Keratinocyte (primary cell): ENCODE data around the gene CACNA1C. TPM values are rescaled to one million over a fixed set of nuclear protein-coding genes. Genes with fewer than 3 reads are reported as not detected.

ENCODE experiments used
- DNase-seq: peaks from one replicate; pipeline ENCODE4 v3.0.0-alpha.2; 2011; ENCODE audit warnings: low read depth, missing footprints, low spot score
- FAIRE-seq: peaks from 2 replicates; lab custom pipeline; 2011; peaks lifted over from hg19 to GRCh38; lab: Jason Lieb, UNC
- H2AFZ ChIP-seq: 2 replicates; pipeline ENCODE4 v1.6.0; 2012; ENCODE audit warnings: low read length, control low read depth, inconsistent platforms; ENCODE audit not compliant: control insufficient read depth
- H3K27ac ChIP-seq: 2 replicates; pipeline ENCODE4 v1.5.1; 2011; ENCODE audit warnings: low read length; ENCODE audit not compliant: control insufficient read depth, insufficient read depth
- H3K27me3 ChIP-seq: 3 replicates; pipeline ENCODE4 v1.6.0; 2011; ENCODE audit warnings: low read length; ENCODE audit not compliant: control insufficient read depth, insufficient read depth; ENCODE audit errors: extremely low read depth
- H3K36me3 ChIP-seq, 2 experiments: 2 replicates in 1 of 2; 3 replicates in 1 of 2; pipeline ENCODE4 v1.5.1; 2011; ENCODE audit warnings: low read length in 2 of 2, mild to moderate bottlenecking in 1 of 2; ENCODE audit not compliant: control insufficient read depth in 2 of 2, insufficient read depth in 2 of 2; ENCODE audit errors: extremely low read depth in 1 of 2
- H3K4me1 ChIP-seq: 3 replicates; pipeline ENCODE4 v1.5.1; 2011; ENCODE audit warnings: low read length; ENCODE audit not compliant: control insufficient read depth, insufficient read depth; ENCODE audit errors: extremely low read depth
- H3K4me2 ChIP-seq: 3 replicates; pipeline ENCODE4 v1.6.0; 2011; ENCODE audit warnings: low read depth, low read length; ENCODE audit not compliant: control insufficient read depth, insufficient read depth; ENCODE audit errors: extremely low read depth
- H3K4me3 ChIP-seq, 3 experiments: fragments of 200-600 bp in 1 of 3; sonication (generic) in 1 of 3; 2 replicates in 2 of 3; 3 replicates in 1 of 3; pipeline ENCODE4 v1.5.1; 2011 to 2016; ENCODE audit warnings: low read length in 3 of 3, mild to moderate bottlenecking in 3 of 3, control low read depth in 2 of 3, inconsistent platforms in 1 of 3, low read depth in 1 of 3, mixed read lengths in 1 of 3, mixed run types in 1 of 3, moderate library complexity in 1 of 3; ENCODE audit not compliant: control insufficient read depth in 2 of 3, insufficient read depth in 2 of 3; ENCODE audit errors: extremely low read depth in 1 of 3
- H3K79me2 ChIP-seq: 2 replicates; pipeline ENCODE4 v1.6.0; 2012; ENCODE audit warnings: low read length; ENCODE audit not compliant: control insufficient read depth, insufficient read depth
- H3K9ac ChIP-seq: 3 replicates; pipeline ENCODE4 v1.6.0; 2011; ENCODE audit warnings: low read length; ENCODE audit not compliant: control insufficient read depth, insufficient read depth; ENCODE audit errors: extremely low read depth
- H3K9me1 ChIP-seq: 3 replicates; pipeline ENCODE4 v1.6.0; 2011; ENCODE audit warnings: low read length; ENCODE audit not compliant: control insufficient read depth, insufficient read depth; ENCODE audit errors: extremely low read depth
- H3K9me3 ChIP-seq: 2 replicates; pipeline ENCODE4 v1.5.1; 2012; ENCODE audit warnings: low read depth, low read length; ENCODE audit not compliant: control insufficient read depth
- H4K20me1 ChIP-seq: 3 replicates; pipeline ENCODE4 v1.6.0; 2011; ENCODE audit warnings: low read length; ENCODE audit not compliant: control insufficient read depth, insufficient read depth; ENCODE audit errors: extremely low read depth
- EZH2 ChIP-seq: IDR thresholded peaks from one replicate; pipeline ENCODE4 v1.6.1; 2012; ENCODE audit warnings: inconsistent platforms, mild to moderate bottlenecking, low read length, moderate library complexity
- dilution Hi-C: fragments of 300-500 bp; cut with MboI; formaldehyde crosslinking; loops from one replicate; pipeline ENCODE4 v1.7.0; 2020; ENCODE audit warnings: low sequenced_read_pairs; ENCODE audit not compliant: extremely low pct_ligation_motif_present
- polyA plus RNA-seq, 5 experiments: library from polyadenylated mRNA; depleted of rRNA in 3 of 5; stranded (reverse) in 3 of 5; stranded (forward) in 1 of 5; unstranded in 1 of 5; fragments of >200 nt; gene quantifications; 1 replicate in 1 of 5; 2 replicates in 3 of 5; 3 replicates in 1 of 5; pipeline versions ENCODE4 v1.2.1 to v1.2.3, GENCODE V29; 2011 to 2012; ENCODE audit warnings: missing spikeins in 2 of 5, low read depth in 1 of 5, low replicate concordance in 1 of 5
- TF ChIP-seq, protein P1 (sequence below), 3 experiments: IDR thresholded peaks in 1 of 3; conservative IDR thresholded peaks in 1 of 3; optimal IDR thresholded peaks in 1 of 3; 2 replicates in 2 of 3; 3 replicates in 1 of 3; pipeline versions ENCODE3 to v1.5.1; 2011; ENCODE audit warnings: low read length in 3 of 3, mild to moderate bottlenecking in 3 of 3, moderate library complexity in 2 of 3, control low read depth in 1 of 3, inconsistent platforms in 1 of 3; ENCODE audit not compliant: insufficient read depth in 2 of 3; ENCODE audit errors: extremely low read depth in 1 of 3

The CACNA1C gene
- polyA plus RNA-seq, 1 donor (not counting 4 experiments of a cell fraction or from before 2014, with no cell fraction given): not detected

DNA sequence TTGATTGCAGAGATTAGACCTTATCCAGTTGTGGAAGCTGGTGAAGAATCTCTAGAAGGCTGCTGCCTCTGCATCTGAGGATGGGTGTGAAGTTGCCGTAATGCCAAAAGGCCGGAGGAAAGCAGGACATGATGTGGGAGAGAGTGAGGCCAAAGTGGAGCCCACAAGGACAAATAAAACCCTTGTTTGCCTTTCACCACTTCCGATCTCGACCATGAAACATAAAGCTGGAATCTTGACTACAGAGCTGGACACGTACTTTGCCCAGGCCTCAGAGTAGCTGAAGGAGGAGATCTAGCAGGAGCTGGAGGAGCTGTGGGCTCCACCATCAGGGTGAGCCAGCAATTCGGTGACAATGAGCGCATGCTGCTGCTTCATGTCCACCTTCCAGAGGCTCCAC is 5.0 kb upstream of the CACNA1C start:
- dilution Hi-C loops: loop anchor here (25.0 kb wide), 1 partner anchor 240 kb away; no protein-coding TSS in a partner anchor
- H3K4me1 ChIP-seq: no peaks in the 10 kb centered on the region
- no peak overlapping the region for H3K27ac ChIP-seq
- no peaks in the 10 kb centered on the region for H3K36me3 ChIP-seq
- no peaks in the 10 kb centered on the region for H3K9me3 ChIP-seq
- no peak overlapping the region for H3K4me3 ChIP-seq
- FAIRE-seq: no peak
- H3K9me1 ChIP-seq: no peaks in the 10 kb centered on the region
- no peak overlapping the region for H3K4me2 ChIP-seq
- H4K20me1 ChIP-seq: no peaks in the 10 kb centered on the region
- H3K27me3 ChIP-seq: peaks cover 29% of the 10 kb centered on the region
- H2AFZ ChIP-seq: no peak overlapping the region
- no peaks in the 10 kb centered on the region for H3K79me2 ChIP-seq
- H3K9ac ChIP-seq: no peak overlapping the region
- no peak for DNase-seq
- no peak for TF ChIP-seq EZH2
- TF ChIP-seq, protein P1, sequence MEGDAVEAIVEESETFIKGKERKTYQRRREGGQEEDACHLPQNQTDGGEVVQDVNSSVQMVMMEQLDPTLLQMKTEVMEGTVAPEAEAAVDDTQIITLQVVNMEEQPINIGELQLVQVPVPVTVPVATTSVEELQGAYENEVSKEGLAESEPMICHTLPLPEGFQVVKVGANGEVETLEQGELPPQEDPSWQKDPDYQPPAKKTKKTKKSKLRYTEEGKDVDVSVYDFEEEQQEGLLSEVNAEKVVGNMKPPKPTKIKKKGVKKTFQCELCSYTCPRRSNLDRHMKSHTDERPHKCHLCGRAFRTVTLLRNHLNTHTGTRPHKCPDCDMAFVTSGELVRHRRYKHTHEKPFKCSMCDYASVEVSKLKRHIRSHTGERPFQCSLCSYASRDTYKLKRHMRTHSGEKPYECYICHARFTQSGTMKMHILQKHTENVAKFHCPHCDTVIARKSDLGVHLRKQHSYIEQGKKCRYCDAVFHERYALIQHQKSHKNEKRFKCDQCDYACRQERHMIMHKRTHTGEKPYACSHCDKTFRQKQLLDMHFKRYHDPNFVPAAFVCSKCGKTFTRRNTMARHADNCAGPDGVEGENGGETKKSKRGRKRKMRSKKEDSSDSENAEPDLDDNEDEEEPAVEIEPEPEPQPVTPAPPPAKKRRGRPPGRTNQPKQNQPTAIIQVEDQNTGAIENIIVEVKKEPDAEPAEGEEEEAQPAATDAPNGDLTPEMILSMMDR (optimal IDR thresholded peaks at IDR 0.05 in 1 of 3, IDR thresholded peaks at IDR 0.05 in 1 of 3, conservative IDR thresholded peaks at IDR 0.05 in 1 of 3; ENCODE audit: extremely low read depth in 1 of 3, insufficient read depth in 2 of 3, low read length in 3 of 3): no peak

DNA sequence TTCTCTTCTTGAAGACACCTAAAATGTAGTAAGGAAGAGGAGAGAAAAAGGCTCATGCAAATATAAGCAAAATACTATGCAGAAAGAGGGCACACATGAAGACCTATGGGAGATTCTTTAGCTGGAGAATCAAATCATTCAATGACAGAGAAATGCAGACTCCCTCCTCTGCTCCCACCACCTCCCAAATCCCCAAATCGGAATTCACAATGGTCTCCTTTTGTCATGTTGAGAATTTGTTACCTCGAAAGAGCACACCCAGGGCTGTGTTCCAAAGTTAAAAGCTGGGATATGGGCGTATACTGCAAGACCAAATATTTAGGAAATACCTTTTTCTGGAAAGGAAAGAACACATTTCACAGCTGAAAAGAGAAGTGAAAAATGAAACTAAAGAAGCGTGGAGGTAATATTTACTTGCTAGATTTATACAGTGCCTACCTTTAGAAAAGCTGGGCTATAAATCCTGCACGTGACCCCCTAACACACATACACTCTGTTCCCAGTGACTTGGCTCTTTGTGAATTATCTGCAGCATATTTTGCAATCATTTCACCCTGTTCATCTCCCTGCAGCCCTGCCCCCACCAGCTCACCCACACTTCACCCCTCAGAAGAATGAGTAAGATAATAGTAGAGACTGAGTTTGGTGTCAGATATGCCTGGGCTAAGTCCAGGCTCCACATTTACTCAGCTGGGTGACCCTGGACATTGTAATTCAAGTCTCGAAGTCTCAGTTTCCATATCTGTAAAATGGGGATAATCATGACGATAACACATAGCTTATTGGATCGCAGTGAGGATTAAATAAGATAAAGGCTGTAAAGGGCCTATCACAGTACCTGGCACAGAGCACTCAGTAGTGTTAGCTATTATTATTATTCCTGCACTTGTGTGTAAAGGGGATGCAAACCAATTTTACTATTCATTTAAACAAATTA is 2.9 kb upstream of the CACNA1C start:
- Histone ChIP-seq H3K36me3 (no peaks in the 10 kb centered on the region), H3K79me2 (no peaks in the 10 kb centered on the region), H4K20me1 (no peaks in the 10 kb centered on the region), H3K4me2 (no peak overlapping the region), H2AFZ (no peak overlapping the region), H3K9ac (no peak overlapping the region), H3K4me3 (no peak overlapping the region), H3K27me3 (peaks cover 49% of the 10 kb centered on the region), H3K27ac (no peak overlapping the region), H3K9me1 (no peaks in the 10 kb centered on the region), H3K9me3 (no peaks in the 10 kb centered on the region), H3K4me1 (no peaks in the 10 kb centered on the region)
- no peak for DNase-seq
- no peak for TF ChIP-seq EZH2
- TF ChIP-seq, protein P1 (optimal IDR thresholded peaks at IDR 0.05 in 1 of 3, IDR thresholded peaks at IDR 0.05 in 1 of 3, conservative IDR thresholded peaks at IDR 0.05 in 1 of 3; ENCODE audit: extremely low read depth in 1 of 3, insufficient read depth in 2 of 3, low read length in 3 of 3): no peak
- no peak for FAIRE-seq
- dilution Hi-C loops: loop anchor here (25.0 kb wide), 1 partner anchor 237 kb away; no protein-coding TSS in a partner anchor
